Measurements from ENCODE around the gene FARSB.
"Not testable (repeated sequence)": the region's sequence is repeated elsewhere in the genome, so short reads cannot be mapped to it uniquely, and the experiment has no call there.

FARSB gene

DNA sequence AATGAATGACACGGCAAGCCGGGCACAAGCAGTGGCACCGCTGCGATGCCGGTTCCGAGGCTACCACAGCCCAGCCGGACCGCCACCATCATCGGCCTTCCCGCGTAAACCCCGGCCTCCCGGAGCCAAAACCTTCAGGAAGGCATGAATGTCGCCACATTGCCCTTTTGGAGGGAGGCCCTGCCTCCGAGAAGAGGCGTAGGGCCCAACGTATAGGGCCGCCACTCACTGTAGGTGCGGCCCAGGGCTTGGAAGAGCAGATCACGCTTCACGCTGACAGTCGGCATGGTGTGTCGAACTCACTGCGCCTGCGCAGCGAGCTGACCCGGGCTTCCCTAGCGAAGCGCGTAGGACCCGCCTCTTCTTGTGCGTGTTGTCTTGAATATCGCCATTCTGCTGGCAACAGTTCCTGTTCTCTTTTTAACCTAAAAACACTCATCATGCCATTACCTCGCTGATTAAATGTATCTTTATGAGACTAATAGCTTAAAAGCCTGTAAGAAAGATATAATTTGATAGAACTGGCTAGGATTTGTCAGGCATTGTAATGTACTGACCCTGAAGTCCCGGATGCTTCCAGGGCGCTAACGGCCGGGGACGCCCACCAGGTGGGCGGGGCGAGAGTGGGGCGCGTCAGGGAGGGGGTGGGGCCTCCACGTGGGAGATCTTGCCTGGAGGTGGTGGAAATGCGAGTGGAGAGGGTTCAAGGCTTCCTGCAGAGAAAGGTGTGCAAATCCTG lies at the start of gene FARSB:
Gene FARSB, minus strand, starts transcription at position 306 of the 739 bp plus-strand sequence. Its CDS starts 19 bp downstream, at position 287.
- DNase-seq (ENCODE audit: low spot score), result peak; percentile 97

- DNase-seq (ENCODE audit: low spot score), result no peak
These were observed 48.0 kb upstream of the FARSB start for GRCh38 chr2:222703886-222704285.

GRCh38 chr2:222703091-222703490 lies 47.2 kb upstream of the FARSB start:
- DNase-seq (ENCODE audit: low spot score), result no peak

DNA sequence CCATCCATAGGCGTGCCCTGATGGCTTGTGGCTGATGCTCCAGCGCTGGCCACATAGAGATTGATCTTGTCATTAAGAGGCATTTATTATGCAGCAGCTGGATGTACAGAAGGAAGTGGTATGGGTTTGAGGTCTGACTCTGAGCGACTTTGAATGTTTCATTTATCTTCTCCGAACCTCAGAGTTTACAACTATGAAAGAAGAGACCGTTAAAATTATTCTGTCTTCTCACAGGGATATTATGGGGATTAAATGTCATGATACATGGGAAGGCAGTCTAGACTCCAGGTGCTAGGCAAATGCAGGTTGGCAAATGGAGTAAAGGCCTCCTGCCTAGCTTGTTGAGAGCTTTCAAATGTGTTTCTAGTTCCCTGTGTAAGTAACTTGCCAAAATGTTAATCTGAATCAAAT lies 45.8 kb upstream of the FARSB start:
- DNase-seq (ENCODE audit: low spot score), result no peak

DNA sequence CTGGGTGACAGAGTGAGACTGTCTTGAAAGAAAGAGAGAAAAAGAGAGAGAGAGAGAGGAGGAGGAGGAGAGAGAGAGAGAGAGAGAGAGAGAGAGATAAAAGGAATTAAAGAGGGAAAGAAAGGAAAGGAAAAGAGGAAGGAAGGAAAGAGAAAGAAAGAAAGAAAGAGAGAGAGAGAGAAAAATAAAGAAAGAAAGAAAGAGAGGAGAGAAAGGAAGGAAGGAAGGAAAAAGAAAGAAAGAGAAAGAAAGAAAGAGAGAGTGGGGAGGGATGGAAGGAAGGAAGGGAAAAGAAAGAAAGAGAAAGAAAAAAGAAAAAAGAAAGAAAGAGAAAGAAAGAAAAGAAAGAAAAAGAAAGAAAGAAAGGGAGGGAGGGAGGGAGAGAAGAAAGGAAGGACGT lies 45.3 kb upstream of the FARSB start:
- DNase-seq (ENCODE audit: low spot score), result no peak

DNA sequence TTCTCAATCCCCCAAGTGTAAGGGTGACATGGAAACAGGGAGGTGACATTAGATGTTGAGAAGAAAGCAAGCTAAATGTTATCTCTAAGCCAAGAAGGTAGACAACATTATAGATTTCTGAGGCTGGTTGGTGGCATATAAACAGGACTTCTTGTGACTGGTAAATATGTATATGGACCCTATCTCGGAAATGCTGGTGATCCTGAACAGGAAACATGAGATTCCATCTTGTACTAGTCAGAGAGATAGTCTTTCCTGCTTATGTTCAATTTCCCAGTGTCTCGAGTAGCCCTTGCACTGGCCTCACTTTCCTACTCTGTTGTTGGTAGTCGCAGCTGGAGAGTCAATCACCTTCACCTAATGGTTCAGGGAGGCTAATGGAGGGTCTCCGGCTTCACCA lies 42.4 kb upstream of the FARSB start:
- DNase-seq (ENCODE audit: low spot score), result no peak

DNA sequence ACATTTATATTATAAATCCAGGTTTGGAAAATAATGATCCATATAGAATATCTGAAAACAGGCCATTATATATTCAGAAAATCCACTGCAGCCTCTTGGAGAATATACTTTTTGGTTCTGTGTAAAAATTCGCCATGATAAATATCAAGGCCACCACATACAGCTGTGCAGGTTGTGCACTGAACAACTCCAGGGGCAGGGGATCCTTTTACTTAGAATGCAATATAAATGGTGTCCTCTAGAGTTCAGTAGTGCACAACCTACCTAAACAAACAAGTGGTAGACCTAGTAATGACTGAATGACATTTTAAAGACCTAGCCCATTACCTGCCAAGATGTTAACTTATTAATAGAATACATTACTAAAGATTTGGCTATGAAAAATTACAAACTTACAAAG lies 37.9 kb upstream of the FARSB start:
- DNase-seq (ENCODE audit: low spot score), result peak; percentile 59

GRCh38 chr2:222693413-222693812 lies 37.5 kb upstream of the FARSB start:
- not testable (repeated sequence) for DNase-seq (ENCODE audit: low spot score)

DNA sequence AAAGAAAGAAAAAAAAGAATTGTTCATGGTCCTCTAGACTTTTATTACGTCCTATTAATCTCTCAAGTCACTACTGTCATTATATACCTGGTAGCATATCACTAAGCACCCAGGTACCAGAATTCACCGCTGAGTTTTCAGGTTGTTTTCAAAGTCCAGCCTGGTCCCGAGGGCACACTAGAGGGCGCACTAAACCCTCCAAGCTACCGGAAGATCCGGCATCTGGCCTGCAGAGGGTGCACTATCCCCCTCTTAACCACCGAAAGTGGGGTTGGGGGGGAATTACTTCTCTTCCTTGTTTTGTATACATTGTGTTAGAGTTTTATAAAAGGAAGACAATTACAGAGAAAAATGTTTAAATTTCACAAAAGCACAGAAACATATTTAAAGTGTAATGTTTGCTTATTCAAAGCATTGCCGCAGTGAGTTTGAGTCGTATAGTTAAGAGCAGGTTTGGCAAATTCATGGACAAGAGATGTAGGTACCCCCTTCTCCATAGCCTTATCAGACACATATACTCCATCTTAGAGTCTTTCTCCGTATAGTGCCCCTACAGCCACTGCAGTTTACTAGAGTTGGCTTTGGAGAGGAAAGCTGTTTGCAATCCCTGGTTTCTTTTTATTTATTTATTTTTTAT lies 34.8 kb upstream of the FARSB start:
- DNase-seq (ENCODE audit: low spot score), result peak; percentile 76

DNA sequence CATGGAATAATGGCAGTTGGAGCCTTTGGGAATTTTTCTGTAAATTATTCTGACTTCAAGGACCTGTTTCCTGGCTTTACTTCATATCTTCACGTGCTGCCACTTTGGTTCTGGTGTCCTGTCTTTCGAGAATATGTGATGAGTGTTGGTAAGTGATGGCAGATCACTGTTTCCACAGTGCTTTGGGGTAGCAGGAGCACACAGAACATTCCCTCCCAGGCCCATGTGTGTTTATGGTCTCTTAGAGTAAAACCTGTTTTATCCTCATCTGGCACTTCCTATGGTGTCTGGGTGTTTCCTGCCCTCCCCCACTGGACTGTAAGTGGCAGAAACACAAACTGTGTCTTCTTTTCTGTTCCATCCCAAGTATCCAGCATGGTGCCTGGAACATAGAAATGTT lies 33.4 kb upstream of the FARSB start:
- DNase-seq (ENCODE audit: low spot score), result no peak

DNA sequence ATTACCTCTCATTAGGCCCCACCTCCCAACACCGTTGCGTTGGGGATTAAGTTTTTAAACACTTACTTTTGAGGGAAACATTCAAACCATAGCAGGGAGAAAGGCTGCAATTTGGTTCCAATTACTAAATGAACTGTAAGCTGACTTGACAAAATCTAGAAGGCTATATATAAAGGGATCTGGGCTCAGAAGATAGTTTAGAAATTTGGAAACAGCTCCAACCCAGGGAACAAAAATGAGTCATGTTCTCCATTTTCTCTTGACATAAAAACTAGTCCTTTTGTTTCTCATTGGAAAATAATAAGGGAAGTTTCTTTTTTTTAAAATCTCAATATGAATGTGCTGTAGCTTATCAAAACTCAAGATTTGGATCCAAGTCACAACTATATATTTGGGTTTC lies 33.0 kb upstream of the FARSB start:
- DNase-seq (ENCODE audit: low spot score), result no peak

DNA sequence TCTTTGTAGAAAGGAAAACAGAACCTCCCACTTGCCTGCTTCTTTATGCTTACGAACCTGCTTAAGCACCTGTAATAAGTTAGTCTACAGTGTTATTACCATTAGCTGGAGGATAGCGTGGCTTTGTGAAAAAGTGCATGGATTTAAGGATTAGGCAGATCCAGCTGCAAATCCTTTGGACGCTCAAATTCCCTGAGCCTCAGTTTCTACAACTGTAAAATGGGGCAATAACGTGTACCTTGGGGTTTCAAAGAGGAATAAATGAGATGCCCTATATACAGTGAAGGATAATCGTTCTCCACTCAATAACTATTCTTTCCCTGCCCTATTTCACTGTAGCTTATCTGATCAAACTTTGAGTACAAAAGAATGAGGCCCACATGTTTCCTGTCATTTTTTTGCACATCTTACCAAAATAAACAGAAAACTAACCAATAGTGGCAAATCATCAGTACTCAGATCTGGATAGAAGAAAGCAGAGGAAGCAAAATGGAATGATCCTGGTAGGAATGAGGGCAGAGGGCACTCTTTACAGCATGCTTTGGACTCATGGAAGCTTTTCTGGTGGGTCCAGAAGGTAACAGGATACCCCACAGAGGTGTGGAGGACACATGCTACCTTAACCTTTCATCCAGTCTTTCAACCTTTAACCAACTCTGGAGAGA lies 30.3 kb upstream of the FARSB start:
- DNase-seq (ENCODE audit: low spot score), result no peak

- DNase-seq (ENCODE audit: low spot score), result no peak
These were observed 27.9 kb upstream of the FARSB start for GRCh38 chr2:222683805-222684204.

- DNase-seq (ENCODE audit: low spot score), result no peak
These were observed 22.1 kb upstream of the FARSB start for GRCh38 chr2:222677981-222678380.

DNA sequence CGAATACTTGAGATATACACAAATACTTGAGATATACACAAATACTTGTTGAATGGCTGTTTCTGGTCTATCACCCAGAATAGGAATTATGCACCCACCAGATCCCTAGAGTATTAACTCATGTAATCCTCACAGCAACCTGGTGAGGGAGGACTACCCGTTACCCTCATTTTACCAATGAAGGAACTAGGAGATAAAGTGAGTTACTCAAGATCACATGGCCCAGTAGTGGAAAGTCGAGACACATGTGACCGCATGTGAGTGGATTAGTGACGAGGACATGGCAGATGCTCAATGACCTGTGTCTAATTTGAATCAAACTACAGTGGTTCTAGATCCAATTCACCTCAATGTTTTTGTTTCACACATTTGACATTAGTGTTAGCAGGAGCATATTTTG lies 18.0 kb upstream of the FARSB start:
- DNase-seq (ENCODE audit: low spot score), result peak; percentile 4

DNA sequence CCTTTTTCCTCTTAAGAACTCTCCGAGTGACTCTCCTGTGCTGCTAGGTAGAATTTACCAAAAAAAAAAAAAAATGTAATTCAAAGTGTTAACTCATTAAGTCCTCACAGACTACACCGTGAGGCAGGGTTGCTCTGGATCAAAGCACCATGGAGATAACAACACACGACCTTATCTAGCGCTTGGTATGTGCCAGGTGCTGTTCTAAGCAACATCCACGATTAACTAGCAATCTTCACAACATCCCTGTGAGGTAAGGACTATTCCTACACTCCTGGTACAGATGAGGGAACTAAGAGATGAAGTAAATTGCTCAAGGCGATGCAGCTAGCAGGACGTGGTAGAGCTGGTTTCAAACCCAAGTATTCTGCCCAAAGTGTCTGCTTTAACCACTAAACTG lies 17.4 kb upstream of the FARSB start:
- DNase-seq (ENCODE audit: low spot score), result no peak

- peak; percentile 14 for DNase-seq (ENCODE audit: low spot score)
These were observed 16.1 kb upstream of the FARSB start for GRCh38 chr2:222672068-222672401.

DNA sequence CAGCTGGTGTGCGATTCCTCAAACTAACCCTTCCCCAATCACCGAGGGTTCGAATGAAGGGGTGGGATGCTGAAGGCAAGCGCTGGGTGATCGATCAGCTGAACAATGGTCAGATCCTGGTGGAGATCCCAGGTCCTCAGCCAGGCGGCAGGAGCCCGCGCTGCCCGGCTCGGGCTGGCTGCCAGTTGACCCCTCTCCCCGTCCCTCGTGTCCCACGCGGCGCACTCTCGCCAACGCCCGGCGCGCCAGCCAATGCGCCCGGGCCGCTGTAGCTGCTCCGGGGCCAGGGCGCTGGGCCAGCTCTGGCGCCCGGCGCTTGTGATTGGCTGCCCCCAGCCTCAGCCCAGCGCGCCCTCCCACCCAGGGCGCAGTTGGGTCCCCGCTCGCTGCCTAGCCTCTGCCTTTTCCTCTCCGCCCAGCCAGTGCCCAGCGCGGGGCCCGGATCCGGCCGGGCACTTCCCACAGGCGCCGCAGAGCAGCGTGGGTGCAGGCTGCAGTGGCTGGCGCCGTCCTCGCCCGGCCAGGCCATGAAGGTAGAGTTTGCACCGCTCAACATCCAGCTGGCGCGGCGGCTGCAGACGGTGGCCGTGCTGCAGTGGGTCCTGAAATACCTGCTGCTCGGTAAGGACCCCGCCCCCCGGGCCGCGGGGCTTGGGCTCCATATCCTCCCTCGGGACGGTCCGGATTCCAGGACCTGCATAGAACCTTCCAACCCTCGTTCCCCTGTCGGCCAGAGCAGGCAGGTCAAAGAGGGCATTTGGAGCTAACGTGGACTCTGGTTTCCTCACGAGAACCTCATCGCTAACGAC lies 15.6 kb upstream of the FARSB start, which contains the start of gene MOGAT1:
Gene MOGAT1, plus strand, starts transcription at position 400 of the 809 bp plus-strand sequence. Its CDS starts 128 bp downstream, at position 528.
- DNase-seq (ENCODE audit: low spot score), result peak; percentile 37

GRCh38 chr2:222670191-222671038 lies 14.5 kb upstream of the FARSB start:
- no peak for DNase-seq (ENCODE audit: low spot score)

DNA sequence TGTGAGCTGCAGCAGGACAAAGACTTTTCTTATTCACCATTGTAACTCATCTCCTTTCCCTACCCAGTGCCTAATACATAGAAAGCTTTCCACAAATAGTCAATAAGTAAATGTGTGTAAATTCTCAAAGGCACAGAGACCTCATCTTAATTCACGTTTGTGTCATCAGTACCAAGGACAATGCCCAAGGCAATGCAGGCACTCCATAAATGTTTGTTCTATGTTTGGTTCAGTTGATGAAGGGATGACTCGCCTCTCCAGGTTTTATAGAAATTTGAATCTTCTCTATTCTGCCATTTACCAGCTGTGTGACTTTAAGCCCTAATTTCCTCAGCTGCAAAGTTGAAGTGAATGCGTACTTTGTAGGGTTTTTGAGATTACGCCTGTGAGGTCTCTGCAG lies 13.5 kb upstream of the FARSB start:
- no peak for DNase-seq (ENCODE audit: low spot score)

DNA sequence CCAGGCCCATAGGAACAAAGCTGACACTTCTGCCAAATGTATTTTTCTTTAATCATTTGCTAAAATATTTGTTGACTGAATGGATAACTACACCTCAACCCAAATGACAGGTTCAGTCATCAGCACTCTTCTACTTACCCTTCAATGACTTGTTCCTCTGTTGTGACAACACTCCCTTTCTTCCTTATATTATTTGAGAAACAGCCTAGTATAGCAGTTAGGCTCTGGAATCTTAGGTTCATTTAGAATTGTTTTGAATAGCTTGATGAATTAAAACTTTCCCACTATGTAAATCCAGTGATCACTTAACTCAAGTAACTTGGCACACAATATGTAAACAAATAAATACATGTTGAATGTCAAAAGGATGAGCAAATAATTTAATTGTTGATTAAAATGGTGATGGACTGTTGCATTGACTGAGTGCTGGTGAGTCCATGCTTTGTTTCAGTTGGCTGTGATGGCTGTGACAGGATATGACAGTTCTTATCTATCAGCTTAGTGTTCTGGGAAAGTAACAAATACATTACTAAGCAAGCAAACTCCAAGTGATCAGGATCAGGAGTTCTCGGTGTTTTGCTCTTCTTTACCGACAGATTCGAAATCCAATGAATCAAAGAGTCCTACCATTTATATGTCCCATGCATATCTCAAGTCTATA lies 12.7 kb upstream of the FARSB start:
- no peak for DNase-seq (ENCODE audit: low spot score)

All from kidney tubule cell (primary cell).